Calu3 (cell line): ENCODE results near the gene SHISA7. TPM values are rescaled to one million over a fixed set of nuclear protein-coding genes. Genes with fewer than 3 reads are reported as not detected.

Experiments
- BruUV-seq: library from RNA; stranded (reverse); fragments of 400-500 nt; replicated peaks from 2 replicates; lab custom pipeline; 2021; lab: Mats Ljungman, UMichigan
- CTCF ChIA-PET: fragments of 300-600 bp; sonication (Branson Sonifier 250); formaldehyde crosslinking; loops from one replicate; lab custom pipeline; 2022; ENCODE audit warnings: antibody characterized with exemption; lab: Charles Lee
- DNase-seq: peaks from one replicate; pipeline ENCODE4 v3.0.0; 2022
- H3K27ac Mint-ChIP-seq: one replicate; pipeline ENCODE4 v1.8.0; 2022; ENCODE audit warnings: mixed read lengths; ENCODE audit not compliant: unreplicated experiment
- H3K27me3 Mint-ChIP-seq: one replicate; pipeline ENCODE4 v1.8.0; 2022; ENCODE audit warnings: mixed read lengths; ENCODE audit not compliant: unreplicated experiment
- H3K36me3 Mint-ChIP-seq: one replicate; pipeline ENCODE4 v1.8.0; 2022; ENCODE audit warnings: mild to moderate bottlenecking, moderate library complexity, mixed read lengths; ENCODE audit not compliant: insufficient read depth, unreplicated experiment
- H3K4me1 Mint-ChIP-seq: one replicate; pipeline ENCODE4 v1.8.0; 2022; ENCODE audit warnings: mild to moderate bottlenecking, low read depth, mixed read lengths; ENCODE audit not compliant: unreplicated experiment
- H3K4me3 Mint-ChIP-seq: one replicate; pipeline ENCODE4 v1.8.0; 2022; ENCODE audit warnings: mild to moderate bottlenecking, low read depth, moderate library complexity, mixed read lengths; ENCODE audit not compliant: unreplicated experiment
- H3K9me3 Mint-ChIP-seq: one replicate; pipeline ENCODE4 v1.8.0; 2022; ENCODE audit warnings: low read depth, mixed read lengths; ENCODE audit not compliant: unreplicated experiment
- intact Hi-C: fragments of 100-400 bp; cut with micrococcal nuclease; formaldehyde crosslinking; loops from one replicate; pipeline ENCODE4 v1.10.0; 2022; ENCODE audit not compliant: unreplicated experiment
- total RNA-seq: library from RNA; stranded (reverse); gene quantifications from 2 replicates; pipeline ENCODE4 v1.2.3, GENCODE V29; 2022
- TF ChIP-seq, protein P1 (sequence below): fragments of 200-600 bp; IDR thresholded peaks from one replicate; pipeline ENCODE4 v1.8.0; 2022; ENCODE audit warnings: antibody characterized with exemption; ENCODE audit not compliant: unreplicated experiment

SHISA7 gene
- total RNA-seq, 1 experiment from 2014 or later: not detected

GRCh38 chr19:55462722-55463121, 19.6 kb upstream of the SHISA7 start:
- peak overlapping the region; percentile 90 for H3K27ac Mint-ChIP-seq
- intact Hi-C loops: no loop called here

GRCh38 chr19:55461974-55462626, 19.0 kb upstream of the SHISA7 start:
- peak overlapping the region; percentile 90 for H3K27ac Mint-ChIP-seq

More at GRCh38 chr19:55462722-55463121, 19.6 kb upstream of the SHISA7 start:
- CTCF ChIA-PET: no interaction called here
- Mint-ChIP-seq H3K4me1 (peaks cover 42% of the 10 kb centered on the region), H3K4me3 (peak overlapping the region; percentile 84), H3K36me3 (peaks cover 25% of the 10 kb centered on the region), H3K27me3 (peaks cover 67% of the 10 kb centered on the region), H3K9me3 (no peaks in the 10 kb centered on the region)
- DNase-seq: no peak
- no TSS peak for BruUV-seq
- TF ChIP-seq, protein P1, sequence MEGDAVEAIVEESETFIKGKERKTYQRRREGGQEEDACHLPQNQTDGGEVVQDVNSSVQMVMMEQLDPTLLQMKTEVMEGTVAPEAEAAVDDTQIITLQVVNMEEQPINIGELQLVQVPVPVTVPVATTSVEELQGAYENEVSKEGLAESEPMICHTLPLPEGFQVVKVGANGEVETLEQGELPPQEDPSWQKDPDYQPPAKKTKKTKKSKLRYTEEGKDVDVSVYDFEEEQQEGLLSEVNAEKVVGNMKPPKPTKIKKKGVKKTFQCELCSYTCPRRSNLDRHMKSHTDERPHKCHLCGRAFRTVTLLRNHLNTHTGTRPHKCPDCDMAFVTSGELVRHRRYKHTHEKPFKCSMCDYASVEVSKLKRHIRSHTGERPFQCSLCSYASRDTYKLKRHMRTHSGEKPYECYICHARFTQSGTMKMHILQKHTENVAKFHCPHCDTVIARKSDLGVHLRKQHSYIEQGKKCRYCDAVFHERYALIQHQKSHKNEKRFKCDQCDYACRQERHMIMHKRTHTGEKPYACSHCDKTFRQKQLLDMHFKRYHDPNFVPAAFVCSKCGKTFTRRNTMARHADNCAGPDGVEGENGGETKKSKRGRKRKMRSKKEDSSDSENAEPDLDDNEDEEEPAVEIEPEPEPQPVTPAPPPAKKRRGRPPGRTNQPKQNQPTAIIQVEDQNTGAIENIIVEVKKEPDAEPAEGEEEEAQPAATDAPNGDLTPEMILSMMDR: no peak

DNA sequence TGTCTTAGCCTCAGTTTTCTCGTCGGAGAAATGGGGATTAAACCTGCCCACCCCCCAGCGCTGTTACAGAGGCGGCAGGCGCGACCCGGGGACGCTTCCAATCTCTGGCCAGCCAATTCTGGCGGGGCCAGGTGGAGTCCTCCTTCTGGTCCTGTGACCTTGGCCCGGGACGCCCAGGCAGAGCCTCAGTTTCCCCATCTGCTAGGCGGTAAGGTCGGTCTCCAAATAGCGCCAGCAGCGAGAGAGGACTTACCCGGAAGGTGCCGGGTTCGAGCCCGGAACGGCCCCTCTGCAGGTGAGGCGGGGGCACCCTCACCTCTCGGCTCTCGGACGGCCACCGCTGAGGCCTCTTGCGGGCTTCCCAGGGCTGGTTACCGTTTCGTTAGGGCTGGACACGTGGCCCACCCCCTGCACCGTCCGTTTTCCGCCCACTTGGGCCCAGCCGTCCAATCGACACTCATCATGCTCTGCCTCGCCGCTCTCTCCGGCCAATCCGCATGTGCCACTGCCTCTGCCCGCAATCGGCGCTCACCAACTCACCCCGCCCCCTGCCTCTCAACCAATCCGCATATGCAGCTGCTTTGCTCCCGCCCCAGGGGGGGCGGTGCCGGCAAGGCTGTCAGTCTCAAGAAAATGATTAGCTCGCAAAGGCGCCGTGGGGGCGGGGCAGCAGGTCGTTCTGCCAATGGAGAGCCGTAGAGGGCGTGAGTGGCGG, 18.3 kb upstream of the SHISA7 start, which contains the start of gene ISOC2:
TSS of gene ISOC2 (minus strand) at position 384 of the 715 bp plus-strand sequence. CDS start 5,156 bp downstream, outside the sequence.
- peaks cover 54% of the 10 kb centered on the region for H3K27me3 Mint-ChIP-seq
- peaks cover 25% of the 10 kb centered on the region for H3K36me3 Mint-ChIP-seq
- H3K4me1 Mint-ChIP-seq: peaks cover 29% of the 10 kb centered on the region
- no peaks in the 10 kb centered on the region for H3K9me3 Mint-ChIP-seq
- intact Hi-C loops: no loop called here
- no TSS peak for BruUV-seq
- H3K4me3 Mint-ChIP-seq: peak within 1 kb of the TSS; percentile 84
- H3K27ac Mint-ChIP-seq: peak within 1 kb of the TSS; percentile 90
- TF ChIP-seq, protein P1: no peak
- peak; percentile 100 for DNase-seq
- CTCF ChIA-PET: interaction anchor here (0.7 to 1.0 kb wide), 4 partner anchors 15 to 314 kb away, joined by 3 to 5 read pairs (median 4); partner anchors contain the start of gene ZNF628

More at GRCh38 chr19:55461974-55462626, 19.0 kb upstream of the SHISA7 start:
- DNase-seq: no peak
- Mint-ChIP-seq H3K27me3 (peaks cover 60% of the 10 kb centered on the region), H3K36me3 (peaks cover 25% of the 10 kb centered on the region), H3K4me3 (peak overlapping the region; percentile 84), H3K4me1 (peaks cover 36% of the 10 kb centered on the region), H3K9me3 (no peaks in the 10 kb centered on the region)
- CTCF ChIA-PET: interaction anchor here (0.7 to 1.0 kb wide), 4 partner anchors 14 to 314 kb away, joined by 3 to 5 read pairs (median 4); partner anchors contain the start of gene ZNF628
- BruUV-seq: no TSS peak
- intact Hi-C loops: no loop called here
- TF ChIP-seq, protein P1: no peak

- peaks cover 24% of the 10 kb centered on the region for H3K4me1 Mint-ChIP-seq
- no TSS peak for BruUV-seq
- peak overlapping the region; percentile 84 for H3K4me3 Mint-ChIP-seq
- intact Hi-C loops: no loop called here
- H3K36me3 Mint-ChIP-seq: peaks cover 25% of the 10 kb centered on the region
- no peaks in the 10 kb centered on the region for H3K9me3 Mint-ChIP-seq
- TF ChIP-seq, protein P1: no peak
- peaks cover 47% of the 10 kb centered on the region for H3K27me3 Mint-ChIP-seq
- H3K27ac Mint-ChIP-seq: peak overlapping the region; percentile 90
- peak; percentile 66 for DNase-seq
- CTCF ChIA-PET: interaction anchor here (1.5 kb wide), 1 partner anchor 164 kb away, joined by 10 read pairs; the partner anchor contains the start of gene ZNF784
Measured at GRCh38 chr19:55460670-55461258, 17.7 kb upstream of the SHISA7 start.
